Measurements from ENCODE around the gene AQP12B. TPM values are rescaled to one million over a fixed set of nuclear protein-coding genes. Genes with fewer than 3 reads are reported as not detected.

AQP12B gene
- total RNA-seq, 1 experiment from 2014 or later = not detected

DNA sequence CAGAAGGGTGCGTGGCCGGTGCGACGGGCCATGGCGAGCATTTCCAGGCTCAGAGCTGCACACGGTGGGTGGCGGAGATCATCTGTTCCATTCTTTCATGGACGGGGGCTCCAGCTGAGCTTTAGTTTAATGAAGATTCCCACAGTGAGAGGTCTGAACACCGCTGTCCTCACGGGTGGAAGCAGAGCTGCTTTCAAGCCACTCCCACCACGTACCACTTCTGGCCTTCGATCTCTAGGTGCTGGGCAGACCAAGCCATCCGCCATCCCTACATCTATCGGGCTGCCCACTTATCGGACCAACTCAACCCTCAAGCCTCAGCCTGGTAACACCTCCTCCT is 38.9 kb downstream of the AQP12B start:
- no peak for DNase-seq (ENCODE audit: unreplicated experiment)
- Mint-ChIP-seq H3K9me3 (ENCODE audit: unreplicated experiment) (no peaks in the 10 kb centered on the region), H3K4me3 (ENCODE audit: unreplicated experiment) (no peak overlapping the region), H3K27me3 (ENCODE audit: insufficient read depth, unreplicated experiment) (peaks cover 64% of the 10 kb centered on the region), H3K36me3 (ENCODE audit: insufficient read depth, unreplicated experiment) (no peaks in the 10 kb centered on the region), H3K4me1 (ENCODE audit: insufficient read depth, unreplicated experiment) (no peaks in the 10 kb centered on the region), H3K27ac (ENCODE audit: low read depth, unreplicated experiment) (no peak overlapping the region)
- CTCF ChIA-PET = no interaction called here
- no peak for TF ChIP-seq CTCF (IDR thresholded peaks at IDR 0.05; ENCODE audit: unreplicated experiment)
- BruUV-seq (replicated peaks) = no TSS peak
- intact Hi-C loops (cut with micrococcal nuclease) = no loop called here
- POLR2A ChIA-PET = no interaction called here

DNA sequence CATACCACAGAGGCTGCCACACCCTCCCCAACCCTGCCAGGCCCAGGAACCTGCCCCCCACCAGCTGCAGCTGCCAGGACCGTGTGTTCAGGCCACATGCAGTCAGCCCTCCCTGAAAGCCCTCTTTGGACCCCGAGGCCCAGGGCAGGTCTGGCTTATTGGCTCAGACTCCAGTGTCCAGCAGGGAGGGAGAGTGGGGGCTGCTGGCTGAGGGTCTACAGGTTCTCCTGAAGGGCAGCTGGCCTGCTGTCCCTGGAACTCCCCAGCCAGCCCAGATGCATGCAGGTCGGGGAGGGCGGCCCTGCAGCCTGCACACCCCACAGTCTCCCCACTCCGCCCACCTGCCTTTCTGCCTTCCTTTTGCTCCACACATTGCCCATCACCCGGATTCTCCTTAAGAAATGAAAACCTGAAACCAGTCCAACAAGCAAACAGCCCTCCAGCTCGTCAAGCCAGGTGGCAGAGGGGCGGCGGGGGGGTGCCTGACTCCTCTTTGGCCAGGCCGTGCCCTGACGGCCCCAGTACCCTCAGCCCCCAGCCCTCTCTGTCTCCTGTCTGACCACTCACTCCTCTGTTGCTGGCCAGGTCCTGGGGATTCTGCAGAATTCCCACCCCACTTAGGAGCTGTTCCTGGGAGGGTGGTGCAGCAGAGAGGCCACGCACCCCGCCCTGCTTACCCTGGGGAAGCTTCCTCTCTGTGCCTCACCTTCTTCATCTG is 39.4 kb downstream of the AQP12B start:
- H3K4me3 Mint-ChIP-seq (ENCODE audit: unreplicated experiment) = no peak overlapping the region
- H3K4me1 Mint-ChIP-seq (ENCODE audit: insufficient read depth, unreplicated experiment) = no peaks in the 10 kb centered on the region
- no peaks in the 10 kb centered on the region for H3K9me3 Mint-ChIP-seq (ENCODE audit: unreplicated experiment)
- CTCF ChIA-PET = no interaction called here
- BruUV-seq (replicated peaks) = no TSS peak
- peaks cover 59% of the 10 kb centered on the region for H3K27me3 Mint-ChIP-seq (ENCODE audit: insufficient read depth, unreplicated experiment)
- H3K36me3 Mint-ChIP-seq (ENCODE audit: insufficient read depth, unreplicated experiment) = no peaks in the 10 kb centered on the region
- intact Hi-C loops (cut with micrococcal nuclease) = no loop called here
- TF ChIP-seq CTCF (IDR thresholded peaks at IDR 0.05; ENCODE audit: unreplicated experiment) = no peak
- H3K27ac Mint-ChIP-seq (ENCODE audit: low read depth, unreplicated experiment) = no peak overlapping the region
- DNase-seq (ENCODE audit: unreplicated experiment) = no peak
- POLR2A ChIA-PET = no interaction called here

DNA sequence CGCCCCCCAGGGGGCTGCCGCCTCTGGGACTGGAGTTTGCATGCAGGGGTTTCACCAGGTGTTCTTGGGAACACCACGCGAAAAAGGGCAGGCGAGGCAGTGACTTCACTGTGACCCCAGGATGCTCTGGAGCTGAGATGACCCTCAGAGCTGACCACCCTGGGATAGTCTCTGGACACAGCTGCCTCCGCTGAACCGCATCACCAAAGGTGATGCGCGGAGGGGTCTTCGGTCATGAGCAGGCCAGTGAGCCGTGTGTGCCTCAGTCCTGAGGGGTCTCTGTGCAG is 39.9 kb downstream of the AQP12B start:
- Mint-ChIP-seq H3K36me3 (ENCODE audit: insufficient read depth, unreplicated experiment) (no peaks in the 10 kb centered on the region), H3K27ac (ENCODE audit: low read depth, unreplicated experiment) (no peak overlapping the region), H3K9me3 (ENCODE audit: unreplicated experiment) (no peaks in the 10 kb centered on the region), H3K4me3 (ENCODE audit: unreplicated experiment) (no peak overlapping the region), H3K4me1 (ENCODE audit: insufficient read depth, unreplicated experiment) (no peaks in the 10 kb centered on the region), H3K27me3 (ENCODE audit: insufficient read depth, unreplicated experiment) (peaks cover 54% of the 10 kb centered on the region)
- POLR2A ChIA-PET = no interaction called here
- TF ChIP-seq CTCF (IDR thresholded peaks at IDR 0.05; ENCODE audit: unreplicated experiment) = no peak
- no peak for DNase-seq (ENCODE audit: unreplicated experiment)
- intact Hi-C loops (cut with micrococcal nuclease) = no loop called here
- no TSS peak for BruUV-seq (replicated peaks)
- CTCF ChIA-PET = no interaction called here

GRCh38 chr2:240642061-240642805 is 40.5 kb downstream of the AQP12B start:
- ChIA-PET POLR2A (no interaction called here), CTCF (no interaction called here)
- Mint-ChIP-seq H3K27me3 (ENCODE audit: insufficient read depth, unreplicated experiment) (peaks cover 49% of the 10 kb centered on the region), H3K9me3 (ENCODE audit: unreplicated experiment) (no peaks in the 10 kb centered on the region), H3K4me3 (ENCODE audit: unreplicated experiment) (no peak overlapping the region), H3K36me3 (ENCODE audit: insufficient read depth, unreplicated experiment) (no peaks in the 10 kb centered on the region), H3K4me1 (ENCODE audit: insufficient read depth, unreplicated experiment) (no peaks in the 10 kb centered on the region), H3K27ac (ENCODE audit: low read depth, unreplicated experiment) (no peak overlapping the region)
- intact Hi-C loops (cut with micrococcal nuclease) = no loop called here
- BruUV-seq (replicated peaks) = no TSS peak
- no peak for TF ChIP-seq CTCF (IDR thresholded peaks at IDR 0.05; ENCODE audit: unreplicated experiment)
- no peak for DNase-seq (ENCODE audit: unreplicated experiment)

Measured in MCF 10A (cell line).